ENCODE results near the gene YTHDF1. TPM values are rescaled to one million over a fixed set of nuclear protein-coding genes. Genes with fewer than 3 reads are reported as not detected.

YTHDF1 gene
- total and polyA plus RNA-seq, 2 of the 8 experiments (the other 6 are each of a cell fraction or from before 2014, with no cell fraction given): 32.8 to 66.0 TPM

GRCh38 chr20:63160641-63161175 is 55.2 kb downstream of the YTHDF1 start:
- no peak overlapping the region for H4K5ac ChIP-seq (ENCODE audit: insufficient read length, low read depth, low read length)
- H3K79me1 ChIP-seq (ENCODE audit: low read depth, low read length): no peaks in the 10 kb centered on the region
- no peak overlapping the region for H2BK20ac ChIP-seq (ENCODE audit: low read length)
- no peak overlapping the region for H3K4me3 ChIP-seq (ENCODE audit: extremely low read depth in 1 of 4, insufficient read depth in 2 of 4, low read depth in 3 of 4, low read length in 4 of 4)
- DNase-seq (ENCODE audit: low read depth in 1 of 2, low spot score in 2 of 2) (no peak), FAIRE-seq (no peak)
- no peak overlapping the region for H3K56ac ChIP-seq (replicated peaks; ENCODE audit: insufficient read length, low read depth, low read length)
- ChIA-PET POLR2A (ENCODE audit: partially characterized antibody) (interaction anchor here (1.0 kb wide), 1 partner anchor 56 kb away, joined by 3 read pairs; no protein-coding TSS in a partner anchor), CTCF (ENCODE audit: partially characterized antibody) (interaction anchor here (1.0 to 1.4 kb wide), 2 partner anchors 8 to 352 kb away, joined by 3 read pairs; no protein-coding TSS in a partner anchor)
- no peak overlapping the region for H3K18ac ChIP-seq (ENCODE audit: extremely low read depth, low read length)
- H2BK5ac ChIP-seq (ENCODE audit: low read depth, low read length): no peak overlapping the region
- no peak overlapping the region for H2BK15ac ChIP-seq (ENCODE audit: low read length)
- no peak overlapping the region for H3K4ac ChIP-seq (replicated peaks; ENCODE audit: insufficient read length, low read depth, low read length)
- WGBS, 2 experiments (ENCODE audit: extremely low coverage in 1 of 2, insufficient coverage in 1 of 2, insufficient read length in 1 of 2, insufficient replicate concordance in 2 of 2, low coverage in 1 of 2, low lambda C conversion rate in 2 of 2, missing lambda C conversion rate in 1 of 2): 89% methylated on average over 10 of the region's 10 CpGs; no CpG with 5 or more reads in 1 of the 2 experiments
- H3K79me2 ChIP-seq (ENCODE audit: control insufficient read depth in 1 of 2, insufficient read depth in 2 of 2, low read length in 2 of 2): no peaks in the 10 kb centered on the region
- no peak overlapping the region for H2AK5ac ChIP-seq (ENCODE audit: low read depth, low read length)
- no peaks in the 10 kb centered on the region for H3K36me3 ChIP-seq (ENCODE audit: control insufficient read depth in 2 of 4, insufficient read depth in 4 of 4, low read length in 3 of 4)
- peak overlapping the region; percentile 41; the same call in 1 of the 2 replicates for H4K8ac ChIP-seq (ENCODE audit: extremely low read depth, insufficient read depth, low read length)
- no peak overlapping the region for H3K14ac ChIP-seq (ENCODE audit: insufficient read length)
- no peak overlapping the region for H2BK12ac ChIP-seq (ENCODE audit: low read depth, low read length)
- no peak overlapping the region for H3K9ac ChIP-seq (replicated peaks in 1 of 4; ENCODE audit: extremely low read depth in 1 of 4, low read depth in 3 of 4, low read length in 3 of 4)
- no peaks in the 10 kb centered on the region for H3K9me3 ChIP-seq (ENCODE audit: insufficient read depth in 2 of 2, low read depth in 1 of 2, low read length in 1 of 2)
- no peak overlapping the region for H2BK120ac ChIP-seq (replicated peaks; ENCODE audit: low read depth, low read length)
- H3K23ac ChIP-seq (ENCODE audit: insufficient read length): no peak overlapping the region
- no peaks in the 10 kb centered on the region; a peak in 1 of 7 replicates for H3K27me3 ChIP-seq (replicated peaks in 1 of 4; ENCODE audit: control insufficient read depth in 3 of 4, extremely low read depth in 1 of 4, insufficient read depth in 3 of 4, low read length in 3 of 4)
- H3K27ac ChIP-seq (ENCODE audit: low read depth, low read length): no peak overlapping the region
- no peak overlapping the region for H3K4me2 ChIP-seq (ENCODE audit: insufficient read depth in 1 of 2, low read depth in 2 of 2, low read length in 2 of 2)
- peaks cover 0 to 3% (median 1%) of the 10 kb centered on the region in 4 experiments; a peak in 2 of 7 replicates for H3K4me1 ChIP-seq (replicated peaks in 1 of 4; ENCODE audit: control insufficient read depth in 3 of 4, insufficient read depth in 4 of 4, low read length in 3 of 4)
- no peaks in the 10 kb centered on the region for H4K20me1 ChIP-seq (replicated peaks in 1 of 2; ENCODE audit: control insufficient read depth in 1 of 2, insufficient read depth in 2 of 2, low read length in 2 of 2)
- no peak overlapping the region for H4K91ac ChIP-seq (replicated peaks; ENCODE audit: insufficient read length, low read length)
- H2AFZ ChIP-seq (ENCODE audit: low read length): no peak overlapping the region
- H3K23me2 ChIP-seq (ENCODE audit: low read depth, low read length): peaks cover 7% of the 10 kb centered on the region; the same call in 1 of the 2 replicates
- no peak for TF ChIP-seq KDM4A (IDR thresholded peaks at IDR 0.05; ENCODE audit: low read depth, low read length, severe bottlenecking)
- TF ChIP-seq EZH2 (IDR thresholded peaks at IDR 0.05; ENCODE audit: low read depth, low read length, severe bottlenecking): no peak
- TF ChIP-seq USF2 (IDR thresholded peaks at IDR 0.05; ENCODE audit: low read length): no peak
- TF ChIP-seq ATF2 (IDR thresholded peaks at IDR 0.05; ENCODE audit: low read length): no peak
- TF ChIP-seq TEAD4 (IDR thresholded peaks at IDR 0.05; ENCODE audit: low read depth, low read length): no peak
- TF ChIP-seq POU5F1 (IDR thresholded peaks at IDR 0.05; ENCODE audit: low read depth, low read length): no peak
- TF ChIP-seq KDM5A (IDR thresholded peaks at IDR 0.05; ENCODE audit: low read length): no peak
- no peak for TF ChIP-seq TCF12 (IDR thresholded peaks at IDR 0.05; ENCODE audit: low read depth, low read length)
- TF ChIP-seq SIRT6 (IDR thresholded peaks at IDR 0.05; ENCODE audit: low read length): no peak
- no peak for TF ChIP-seq BRCA1 (IDR thresholded peaks at IDR 0.05; ENCODE audit: low read depth, low read length)
- no peak for TF ChIP-seq KDM1A (IDR thresholded peaks at IDR 0.05; ENCODE audit: borderline replicate concordance, low read length)

Measured in H1 (cell line).